ENCODE measurements around the gene MTURN. TPM values are rescaled to one million over a fixed set of nuclear protein-coding genes. Genes with fewer than 3 reads are reported as not detected.

MTURN gene
- total and polyA plus RNA-seq, 9 of the 15 experiments (the other 6 are each of a cell fraction or from before 2014, with no cell fraction given), result 0.94 to 14.8 (median 6.4) TPM

GRCh38 chr7:30154111-30154587 is 19.4 kb downstream of the MTURN start (continued):
- peak; percentile 32; the same call in 1 of the 2 replicates for TF ChIP-seq NFE2 (IDR thresholded peaks at IDR 0.05; ENCODE audit: low read depth)
- TF ChIP-seq CTBP1 (IDR thresholded peaks at IDR 0.05; ENCODE audit: borderline replicate concordance), result peak; percentile 76; the same call in 1 of the 2 replicates
- 0 out of 2 replicates have a peak, but pooled peaks have one; percentile 38 for TF ChIP-seq NBN (IDR thresholded peaks at IDR 0.05; ENCODE audit: low read depth)
- TF ChIP-seq RFX1 (IDR thresholded peaks at IDR 0.05), result peak; percentile 54
- peak; percentile 77 for TF ChIP-seq MEIS2 (IDR thresholded peaks at IDR 0.05; ENCODE audit: partially characterized antibody)
- peak; percentile 86 for TF ChIP-seq ARID1B (IDR thresholded peaks at IDR 0.05)
- TF ChIP-seq ZNF121 (CRISPR knock-in tag; conservative IDR thresholded peaks at IDR 0.05), result no peak
- TF ChIP-seq SMARCA4 (IDR thresholded peaks at IDR 0.05), result peak; percentile 63; the same call in 1 of the 2 replicates
- peak; percentile 79 for TF ChIP-seq TCF3 (CRISPR knock-in tag; IDR thresholded peaks at IDR 0.05)
- TF ChIP-seq TRIM24 (IDR thresholded peaks at IDR 0.05), result peak; percentile 35 to 39; a peak in 2 of 4 replicates
- no peak for TF ChIP-seq ZC3H8 (IDR thresholded peaks at IDR 0.05)
- no peak for TF ChIP-seq KLF13 (tag; IDR thresholded peaks at IDR 0.05; ENCODE audit: borderline replicate concordance, low read depth)
- TF ChIP-seq NFIC (IDR thresholded peaks at IDR 0.05), result peak; percentile 55; the same call in 1 of the 2 replicates
- peak; percentile 76 for TF ChIP-seq RAD51 (IDR thresholded peaks at IDR 0.05; ENCODE audit: borderline replicate concordance, low read depth)
- peak; percentile 32; the same call in 1 of the 2 replicates for TF ChIP-seq ZEB2 (IDR thresholded peaks at IDR 0.05)
- peak in 1 of 2 experiments; percentile 59; a peak in 1 of 4 replicates for TF ChIP-seq TBL1XR1 (IDR thresholded peaks at IDR 0.05; ENCODE audit: low read length in 2 of 2)
- TF ChIP-seq RBM14 (IDR thresholded peaks at IDR 0.05; ENCODE audit: borderline replicate concordance, insufficient read depth, low read depth, low read length), result no peak
- TF ChIP-seq ADNP (tag; IDR thresholded peaks at IDR 0.05), result no peak
- peak; percentile 62 for TF ChIP-seq HDAC3 (IDR thresholded peaks at IDR 0.05; ENCODE audit: borderline replicate concordance, partially characterized antibody)
- TF ChIP-seq LEF1 (IDR thresholded peaks at IDR 0.05), result peak; percentile 74; the same call in 1 of the 2 replicates
- TF ChIP-seq MTA3 (IDR thresholded peaks at IDR 0.05; ENCODE audit: borderline replicate concordance), result 0 out of 2 replicates have a peak, but pooled peaks have one; percentile 49
- no peak for TF ChIP-seq ZNF785 (CRISPR knock-in tag; IDR thresholded peaks at IDR 0.05)
- TF ChIP-seq LARP7 (IDR thresholded peaks at IDR 0.05), result no peak
- TF ChIP-seq BHLHE40 (IDR thresholded peaks at IDR 0.05; ENCODE audit: low read length), result peak; percentile 93
- peak; percentile 82 for TF ChIP-seq MITF (IDR thresholded peaks at IDR 0.05)
- TF ChIP-seq ZNF175 (CRISPR knock-in tag; IDR thresholded peaks at IDR 0.05; ENCODE audit: low read depth), result peak; percentile 55; the same call in 1 of the 2 replicates
- peak; percentile 82 for TF ChIP-seq SOX6 (IDR thresholded peaks at IDR 0.05)
- peak in 1 of 3 experiments; percentile 31 for TF ChIP-seq YY1 (IDR thresholded peaks at IDR 0.05; ENCODE audit: borderline replicate concordance in 1 of 3, control insufficient read depth in 1 of 3, extremely low read depth in 1 of 3, insufficient read depth in 3 of 3, insufficient read length in 1 of 3, insufficient replicate concordance in 2 of 3, low read depth in 1 of 3, low read length in 2 of 3)
- no peak for TF ChIP-seq NFYB (IDR thresholded peaks at IDR 0.05; ENCODE audit: extremely low read depth, insufficient read length)
- TF ChIP-seq ZNF589 (CRISPR knock-in tag; IDR thresholded peaks at IDR 0.05; ENCODE audit: low read depth), result 0 out of 2 replicates have a peak, but pooled peaks have one; percentile 61
- TF ChIP-seq RBFOX2 (IDR thresholded peaks at IDR 0.05; ENCODE audit: low read depth, low read length), result no peak
